HG02938 (cell line): ENCODE results near the gene A3GALT2.
A peak's percentile ranks its signal among the peaks of the same experiment; 100 is the strongest.

ENCODE experiments used
- ATAC-seq: cut with Tn5 transposase; IDR thresholded peaks from one replicate; pipeline ENCODE4 v1.9.1; 2021; ENCODE audit warnings: mild to moderate bottlenecking, moderate library complexity; ENCODE audit not compliant: unreplicated experiment

The A3GALT2 gene

GRCh38 chr1:33350611-33351280 is 29.8 kb upstream of the A3GALT2 start:
- ATAC-seq, result no peak

DNA sequence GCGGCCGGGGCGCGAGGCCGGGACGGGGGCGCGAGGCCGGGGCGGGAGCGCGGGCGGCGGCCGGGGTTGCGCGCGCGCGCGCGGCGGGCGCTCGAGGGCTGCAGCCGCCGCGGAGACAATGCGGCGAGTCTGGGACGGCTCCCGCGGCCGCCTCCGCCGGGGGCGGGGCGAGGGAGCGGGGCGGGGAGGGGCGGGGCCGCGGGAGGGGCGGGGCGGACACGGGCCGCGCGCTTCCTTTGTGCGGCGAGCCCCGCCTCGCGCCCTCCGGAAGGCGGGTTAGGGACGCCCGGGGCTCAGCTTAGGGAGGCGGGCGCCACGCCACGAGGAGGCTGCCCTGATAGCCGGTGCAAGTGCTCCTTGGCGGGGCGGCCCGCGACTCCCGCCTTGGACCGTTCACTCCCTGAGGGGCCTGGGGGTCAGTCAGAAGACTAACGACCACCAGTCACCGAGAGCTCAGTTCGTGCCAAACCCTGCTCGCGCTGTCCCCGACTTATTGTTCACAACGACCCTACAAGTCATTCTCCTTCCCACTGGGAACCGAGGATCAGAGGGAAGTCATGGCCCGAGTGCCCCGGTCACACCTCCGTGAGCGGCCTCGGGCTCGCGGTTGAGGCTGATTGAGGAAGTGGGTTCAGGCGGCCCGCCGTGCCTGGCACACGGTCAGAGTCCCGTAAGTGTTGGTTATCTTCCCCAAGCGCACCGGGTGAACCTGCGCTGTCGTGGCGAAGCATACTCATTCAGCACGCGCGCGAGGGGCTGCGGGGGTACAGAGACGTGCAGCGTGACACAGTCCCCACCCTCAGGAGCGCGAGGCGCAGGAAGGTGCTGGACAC is 29.1 kb upstream of the A3GALT2 start:
- peak; percentile 70 for ATAC-seq

- ATAC-seq, result peak; percentile 26
These were observed 28.3 kb upstream of the A3GALT2 start for GRCh38 chr1:33349081-33349759.

- no peak for ATAC-seq
These were observed 27.8 kb upstream of the A3GALT2 start for GRCh38 chr1:33348676-33349080.

DNA sequence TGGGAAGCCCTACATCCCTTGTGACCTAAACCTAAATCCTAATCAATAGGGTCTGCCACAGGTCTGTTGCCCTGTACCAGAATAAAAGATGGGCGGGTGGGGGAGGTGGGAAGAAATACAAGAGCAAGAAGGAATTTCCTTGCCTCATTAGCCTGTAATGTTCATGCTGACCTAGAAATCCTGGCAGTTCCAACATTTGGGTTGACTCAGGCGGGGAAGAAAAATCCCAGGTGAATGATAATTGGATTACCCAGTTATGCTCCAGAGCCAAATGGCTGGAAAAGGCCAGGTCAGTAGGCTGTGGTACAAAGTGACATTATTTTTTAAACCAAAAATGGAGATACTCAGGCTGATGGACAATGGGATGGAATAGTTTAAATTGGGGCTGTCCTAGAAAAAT is 27.3 kb upstream of the A3GALT2 start:
- no peak for ATAC-seq

GRCh38 chr1:33347650-33347992 is 26.7 kb upstream of the A3GALT2 start:
- ATAC-seq, result no peak

GRCh38 chr1:33346927-33347649 is 26.2 kb upstream of the A3GALT2 start:
- no peak for ATAC-seq

DNA sequence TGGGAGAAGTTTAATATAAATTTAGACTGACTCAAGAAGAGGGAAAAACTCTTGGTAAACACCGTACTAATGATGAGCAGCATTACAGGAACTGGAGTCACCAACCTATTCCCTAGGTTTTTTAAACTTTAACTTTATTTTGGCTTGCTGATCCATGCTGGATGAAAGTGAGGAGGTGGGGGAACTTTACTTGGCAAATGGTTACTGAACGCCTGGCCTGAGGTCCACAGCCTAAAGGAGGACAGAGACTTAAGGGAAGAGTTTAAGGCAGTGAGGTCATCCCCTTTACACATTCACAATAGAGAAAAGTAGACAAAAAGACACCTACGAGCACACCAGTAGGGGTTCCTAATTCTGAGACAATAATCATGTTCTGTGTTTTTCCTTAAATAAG is 25.6 kb upstream of the A3GALT2 start:
- no peak for ATAC-seq

GRCh38 chr1:33344896-33345560 is 24.1 kb upstream of the A3GALT2 start:
- ATAC-seq, result no peak

DNA sequence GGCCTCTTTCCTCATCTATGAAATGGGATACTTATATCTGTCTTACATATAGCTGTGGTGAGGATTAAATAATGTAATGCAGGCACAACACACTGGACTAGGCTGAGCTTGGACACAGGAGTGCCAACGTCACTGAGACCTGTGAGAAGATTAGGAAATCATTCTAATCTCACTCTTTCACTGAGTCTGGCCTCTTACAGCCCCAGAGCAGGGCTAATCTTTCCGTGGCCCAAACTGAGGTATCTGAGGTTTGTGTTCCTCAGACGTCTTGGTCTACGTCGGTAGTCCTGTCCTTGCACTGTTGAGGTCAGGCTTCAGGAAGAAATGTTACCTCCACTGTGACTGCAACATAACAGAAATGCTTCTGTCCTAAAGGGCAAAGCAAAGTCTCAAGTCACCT is 22.6 kb upstream of the A3GALT2 start:
- ATAC-seq, result no peak

DNA sequence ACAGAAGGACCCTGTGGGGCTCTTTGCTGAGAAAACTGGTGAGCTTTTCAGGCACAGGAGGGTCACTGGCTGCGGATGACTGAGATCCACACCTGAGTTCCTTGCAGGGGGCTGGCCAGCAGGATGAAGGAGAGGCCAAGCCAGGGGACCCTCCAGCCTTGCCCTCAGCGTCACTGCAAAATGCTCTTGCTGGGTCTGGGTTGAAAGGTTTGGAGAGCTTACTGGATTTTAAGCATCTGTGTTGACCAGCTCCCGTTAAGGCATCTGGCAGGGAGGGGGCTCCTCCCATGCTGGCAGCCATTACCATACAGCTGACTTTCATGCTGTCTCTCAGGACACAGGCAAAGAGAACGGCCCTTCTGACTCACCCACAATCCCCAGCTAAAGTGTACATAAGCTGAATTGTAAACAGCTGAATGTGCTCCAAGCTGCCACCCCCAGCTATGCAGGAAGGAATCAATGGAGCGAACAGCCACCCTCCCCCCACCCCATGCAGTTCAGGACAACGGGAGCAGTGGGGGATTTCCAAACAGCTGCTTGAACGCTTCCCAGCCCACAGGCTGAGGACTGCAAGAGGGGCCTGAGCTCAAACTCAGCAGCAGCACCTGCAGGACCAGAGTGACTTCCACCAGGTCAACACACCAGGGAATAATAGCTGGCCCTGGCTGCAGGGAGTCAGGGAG is 21.3 kb upstream of the A3GALT2 start:
- ATAC-seq, result no peak

GRCh38 chr1:33341190-33341589 is 20.3 kb upstream of the A3GALT2 start:
- ATAC-seq, result no peak

DNA sequence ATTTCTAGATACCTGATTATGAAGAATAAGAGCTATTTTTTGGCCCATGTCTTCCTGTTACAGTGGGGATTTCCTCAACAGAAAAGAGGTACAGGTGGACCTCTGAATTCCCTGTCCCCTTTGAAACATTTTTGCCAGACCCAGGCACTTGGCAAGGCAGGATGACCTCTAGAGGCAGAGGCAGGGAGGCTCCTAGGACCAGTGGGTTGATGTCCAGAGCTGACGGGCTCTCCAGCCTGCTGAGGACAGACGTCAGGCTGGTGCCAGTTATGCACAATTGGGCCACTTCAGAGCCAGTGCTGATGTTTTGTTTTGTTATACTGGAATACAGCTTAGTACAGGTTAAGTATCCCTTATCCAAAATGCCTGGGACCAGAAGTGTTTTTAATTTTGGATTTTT is 18.5 kb upstream of the A3GALT2 start:
- no peak for ATAC-seq

GRCh38 chr1:33338440-33339211 is 17.7 kb upstream of the A3GALT2 start:
- no peak for ATAC-seq

DNA sequence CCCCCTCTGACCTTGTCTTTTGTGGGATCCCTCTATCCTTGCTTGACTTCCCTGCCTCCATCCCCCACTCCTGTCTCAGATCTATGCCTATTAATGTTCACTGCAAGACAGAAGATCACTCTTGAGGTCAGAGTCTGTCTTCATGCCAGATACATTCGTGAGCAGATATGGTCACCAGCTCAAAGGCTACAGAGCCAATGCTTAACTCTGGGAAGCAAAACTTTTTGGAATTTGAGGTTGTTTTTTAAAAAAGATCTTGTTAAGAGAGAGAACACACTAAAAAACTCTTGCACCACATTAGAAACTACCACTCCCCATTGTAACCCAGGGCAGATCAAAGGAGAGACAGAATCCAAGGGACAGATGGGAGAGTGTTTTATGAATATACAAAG is 17.1 kb upstream of the A3GALT2 start:
- ATAC-seq, result no peak

DNA sequence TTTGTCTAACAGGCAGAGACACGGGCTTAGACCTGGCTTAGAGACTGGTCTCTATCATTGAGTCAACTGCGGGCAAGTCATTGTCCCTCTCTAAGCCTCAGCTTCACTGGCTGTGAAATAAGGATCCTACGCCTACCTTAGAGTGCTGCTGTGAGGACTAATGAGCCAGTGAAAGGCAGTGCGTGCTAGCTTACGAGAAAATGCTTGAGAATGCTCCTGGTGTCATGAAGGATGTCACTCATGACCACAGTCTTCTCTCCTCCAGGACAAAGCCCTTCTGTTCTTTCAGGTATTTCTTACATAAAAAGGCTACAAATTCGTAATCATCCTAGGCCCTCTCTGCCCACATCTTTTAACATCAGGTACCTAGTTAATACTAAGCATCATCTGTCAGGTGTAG is 16.5 kb upstream of the A3GALT2 start:
- ATAC-seq, result no peak

DNA sequence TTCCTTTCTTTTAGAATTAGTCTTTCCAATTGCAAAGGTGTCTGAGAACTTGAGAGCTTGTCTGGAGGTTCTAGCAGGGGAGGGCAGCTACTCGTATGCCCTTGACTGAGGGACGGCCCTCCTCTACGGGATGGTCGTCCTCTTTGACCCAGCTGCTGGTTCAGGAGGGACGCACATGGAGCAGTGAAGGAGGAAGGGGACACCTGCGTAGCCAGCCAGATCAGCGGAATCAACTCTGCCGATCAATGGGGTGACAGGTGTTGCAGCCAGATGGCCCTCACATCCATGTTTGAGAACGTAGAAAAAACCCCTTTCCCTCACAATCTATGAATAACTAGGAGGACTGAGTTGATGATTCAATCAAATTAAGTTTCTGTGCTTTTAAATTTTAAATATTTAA is 15.7 kb upstream of the A3GALT2 start:
- ATAC-seq, result no peak

DNA sequence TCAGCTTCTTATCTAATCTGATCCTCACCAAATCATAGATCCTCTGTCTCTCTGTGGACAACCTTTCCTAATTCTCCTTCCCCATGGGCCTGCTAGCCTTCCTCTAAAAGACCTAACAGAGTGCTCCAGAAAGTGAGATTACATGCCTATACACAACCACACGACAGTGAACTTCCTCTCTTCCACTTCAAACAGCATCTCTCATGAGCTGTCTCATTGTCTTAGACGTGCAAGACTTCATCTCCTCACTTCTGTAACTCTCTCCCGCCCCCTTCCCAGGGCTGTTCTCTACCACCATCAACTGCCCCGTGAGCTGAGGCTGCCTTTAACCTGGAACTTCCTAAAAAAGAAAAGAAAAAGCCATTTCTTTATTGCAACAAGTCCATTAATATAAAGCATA is 14.1 kb upstream of the A3GALT2 start:
- ATAC-seq, result no peak

GRCh38 chr1:33334081-33334552 is 13.2 kb upstream of the A3GALT2 start:
- ATAC-seq, result no peak
